ENCODE data around the gene COL20A1.

COL20A1 gene

DNA sequence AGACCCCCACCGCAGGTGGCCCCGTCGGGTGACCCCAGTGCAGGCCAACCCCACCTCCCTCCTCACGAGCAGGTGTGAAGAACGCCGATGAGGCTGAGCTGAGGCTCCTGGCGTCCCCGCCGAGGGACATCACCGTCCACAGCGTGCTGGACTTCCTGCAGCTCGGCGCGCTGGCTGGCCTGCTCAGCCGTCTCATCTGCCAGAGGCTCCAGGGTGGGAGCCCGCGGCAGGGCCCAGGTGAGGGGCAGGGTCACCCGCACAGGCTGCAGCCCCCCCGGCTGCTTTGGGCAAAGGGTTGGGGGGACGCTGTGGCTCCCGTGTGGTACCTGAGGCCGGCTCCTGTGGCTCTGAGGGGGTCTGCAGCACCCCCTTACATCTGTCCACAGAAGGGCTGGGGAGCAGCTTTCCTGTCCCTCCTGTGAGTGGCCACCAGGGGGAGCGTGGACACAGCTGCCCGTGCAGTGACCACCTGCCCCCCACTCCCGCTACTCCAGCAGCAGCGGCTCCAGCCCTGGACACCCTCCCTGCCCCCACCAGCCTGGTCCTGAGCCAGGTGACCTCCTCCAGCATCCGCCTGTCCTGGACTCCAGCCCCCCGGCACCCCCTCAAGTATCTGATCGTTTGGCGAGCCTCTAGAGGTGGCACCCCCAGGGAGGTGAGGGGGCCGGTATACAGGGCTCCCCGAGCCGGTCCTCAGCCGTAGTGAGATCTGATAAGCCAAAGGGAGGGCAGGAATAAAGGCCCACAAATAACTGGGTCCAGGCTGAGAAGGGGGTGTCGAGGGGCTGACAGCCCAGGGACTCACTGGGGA, 16.5 kb downstream of the COL20A1 start:
- peak; percentile 27 for DNase-seq

DNA sequence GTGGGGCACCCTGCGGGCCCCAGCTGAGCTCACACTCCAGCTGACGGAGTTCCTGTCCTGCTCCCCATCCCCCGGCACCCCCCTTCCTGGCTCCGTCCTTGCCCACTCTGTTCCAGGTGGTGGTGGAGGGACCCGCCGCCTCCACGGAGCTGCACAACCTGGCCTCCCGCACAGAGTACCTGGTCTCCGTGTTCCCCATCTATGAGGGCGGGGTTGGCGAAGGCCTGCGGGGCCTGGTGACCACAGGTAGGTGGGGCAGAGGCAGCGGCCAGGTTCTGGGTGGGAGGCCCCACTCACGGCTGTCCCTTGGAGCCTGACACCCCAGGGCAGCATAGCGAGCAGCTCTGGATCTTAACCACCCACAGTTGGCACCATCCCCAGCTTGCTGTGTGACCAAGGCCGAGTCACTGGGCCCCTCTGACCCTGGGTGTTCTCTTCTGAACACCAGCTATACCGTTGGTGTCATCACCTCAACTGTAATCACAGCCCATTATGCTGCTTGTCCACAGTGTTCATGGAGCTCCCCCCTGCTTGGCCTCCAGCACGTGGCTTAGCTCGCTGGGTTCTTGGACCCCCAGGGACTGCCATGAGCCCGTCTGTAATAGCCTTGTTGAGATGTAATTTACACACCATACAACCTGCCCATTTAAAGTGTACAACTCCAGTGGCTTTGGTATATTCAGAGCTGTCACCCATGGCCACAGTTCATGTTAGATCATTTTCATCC, 17.4 kb downstream of the COL20A1 start:
- no peak for DNase-seq

DNA sequence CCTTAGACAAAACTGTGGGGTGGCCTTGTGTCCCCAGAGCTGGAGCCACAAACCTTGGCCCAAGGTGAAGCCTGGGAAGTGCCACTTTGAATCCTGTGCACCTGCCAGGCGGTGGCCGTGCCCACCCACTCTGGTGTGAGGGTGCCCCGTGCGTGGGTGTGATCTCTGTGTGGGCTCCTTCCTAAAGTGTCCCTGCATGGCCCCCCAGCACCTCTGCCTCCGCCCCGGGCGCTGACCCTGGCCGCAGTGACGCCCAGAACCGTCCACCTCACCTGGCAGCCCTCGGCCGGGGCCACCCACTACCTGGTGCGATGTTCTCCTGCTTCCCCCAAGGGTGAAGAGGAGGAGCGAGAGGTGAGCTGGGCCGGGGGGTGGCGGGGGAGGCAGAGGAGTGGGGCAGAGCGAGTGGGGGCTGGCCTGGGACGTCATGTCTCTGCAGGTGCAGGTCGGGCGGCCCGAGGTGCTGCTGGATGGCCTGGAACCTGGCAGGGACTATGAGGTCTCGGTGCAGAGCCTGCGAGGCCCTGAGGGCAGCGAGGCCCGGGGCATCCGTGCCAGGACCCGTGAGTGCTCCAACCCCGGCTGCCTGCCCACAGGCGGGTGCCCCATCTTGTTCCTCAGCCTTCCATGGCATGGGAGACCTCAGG, 18.3 kb downstream of the COL20A1 start:
- no peak for DNase-seq

DNA sequence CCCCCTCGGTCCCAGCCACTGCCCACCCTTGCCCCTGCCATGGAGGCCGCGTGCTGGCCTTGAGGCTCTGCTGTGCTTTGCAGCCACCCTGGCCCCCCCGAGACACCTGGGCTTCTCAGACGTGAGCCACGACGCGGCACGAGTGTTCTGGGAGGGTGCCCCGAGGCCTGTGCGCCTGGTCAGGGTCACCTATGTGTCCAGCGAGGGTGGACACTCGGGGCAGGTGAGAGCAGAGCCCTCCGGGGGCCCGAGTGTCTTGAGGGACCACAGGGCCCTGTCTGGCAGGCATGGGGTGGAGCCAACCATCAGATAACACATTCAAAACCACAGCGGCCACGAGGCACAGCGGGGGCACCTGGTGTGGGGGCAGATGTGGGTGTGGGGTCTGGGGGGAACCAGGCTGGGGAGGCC, 18.9 kb downstream of the COL20A1 start:
- DNase-seq, result no peak

DNA sequence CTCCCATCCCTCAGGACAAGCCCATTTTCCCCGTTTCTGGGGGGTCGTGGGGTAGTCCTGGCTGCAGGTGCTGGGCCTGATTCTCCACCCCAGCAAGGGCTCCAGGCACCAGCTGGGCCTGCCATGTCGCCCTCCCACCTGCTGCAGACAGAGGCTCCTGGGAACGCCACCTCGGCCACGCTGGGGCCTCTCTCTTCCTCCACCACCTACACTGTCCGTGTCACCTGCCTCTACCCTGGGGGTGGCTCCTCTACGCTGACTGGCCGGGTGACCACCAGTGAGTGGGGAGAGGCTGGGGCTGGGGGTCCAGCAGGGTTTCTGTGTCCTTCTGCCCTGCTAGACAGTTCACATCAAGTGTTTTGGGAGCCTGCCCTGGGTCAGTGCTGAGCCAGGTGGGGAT, 19.3 kb downstream of the COL20A1 start:
- DNase-seq, result no peak

DNA sequence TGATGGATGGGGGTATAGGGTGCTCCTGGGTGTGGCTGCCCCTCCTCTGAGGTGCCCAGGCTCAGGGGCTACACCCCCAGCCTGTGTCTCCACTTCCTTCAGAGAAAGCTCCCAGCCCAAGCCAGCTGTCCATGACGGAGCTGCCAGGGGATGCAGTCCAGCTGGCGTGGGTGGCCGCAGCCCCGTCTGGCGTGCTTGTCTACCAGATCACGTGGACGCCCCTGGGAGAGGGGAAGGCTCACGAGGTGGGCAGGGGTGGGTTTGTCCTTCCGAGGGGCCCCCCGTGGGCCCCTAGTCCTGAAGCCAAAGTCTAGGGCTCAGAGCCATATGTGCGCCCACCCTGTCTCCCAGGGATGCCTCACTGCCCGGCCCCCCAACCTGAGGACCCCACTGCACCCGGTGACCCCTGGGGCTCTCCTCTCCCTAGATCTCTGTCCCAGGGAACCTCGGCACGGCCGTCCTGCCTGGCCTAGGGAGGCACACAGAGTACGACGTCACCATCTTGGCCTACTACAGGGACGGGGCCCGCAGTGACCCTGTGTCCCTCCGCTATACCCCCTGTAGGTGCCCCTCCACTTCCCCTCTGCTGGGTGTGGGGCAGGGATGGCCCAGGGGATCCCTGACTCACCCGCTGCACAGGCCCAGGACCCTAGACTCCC, 19.8 kb downstream of the COL20A1 start:
- no peak for DNase-seq

DNA sequence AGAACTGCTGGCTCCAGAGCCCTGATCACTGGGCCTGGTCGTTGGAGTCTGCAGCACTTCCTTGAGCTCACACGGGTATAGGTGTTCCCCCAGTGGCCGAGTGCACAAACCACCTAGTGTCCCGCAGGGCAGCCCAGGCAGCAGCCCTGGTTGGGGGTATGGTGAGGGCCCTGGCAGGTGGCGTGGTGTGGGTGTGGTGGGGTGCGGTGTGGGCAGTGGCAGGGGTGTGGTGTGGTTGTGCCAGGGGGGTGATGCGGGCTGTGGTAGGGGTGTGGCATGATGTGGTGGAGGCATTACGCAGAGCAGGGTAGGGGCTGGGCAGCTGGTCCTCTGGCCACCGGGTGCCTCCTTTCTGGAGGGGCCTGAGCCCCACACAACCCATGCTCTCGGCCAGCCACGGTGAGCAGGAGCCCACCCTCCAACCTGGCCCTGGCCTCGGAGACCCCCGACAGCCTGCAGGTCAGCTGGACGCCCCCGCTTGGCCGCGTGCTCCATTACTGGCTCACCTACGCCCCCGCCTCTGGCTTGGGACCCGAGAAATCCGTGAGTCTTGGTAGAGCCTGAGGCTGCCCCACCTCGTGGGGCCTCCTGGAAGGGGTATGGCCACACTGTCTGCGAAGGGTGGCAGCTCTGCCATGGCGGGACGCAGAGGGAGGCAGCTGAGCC, 20.5 kb downstream of the COL20A1 start:
- DNase-seq, result no peak

DNA sequence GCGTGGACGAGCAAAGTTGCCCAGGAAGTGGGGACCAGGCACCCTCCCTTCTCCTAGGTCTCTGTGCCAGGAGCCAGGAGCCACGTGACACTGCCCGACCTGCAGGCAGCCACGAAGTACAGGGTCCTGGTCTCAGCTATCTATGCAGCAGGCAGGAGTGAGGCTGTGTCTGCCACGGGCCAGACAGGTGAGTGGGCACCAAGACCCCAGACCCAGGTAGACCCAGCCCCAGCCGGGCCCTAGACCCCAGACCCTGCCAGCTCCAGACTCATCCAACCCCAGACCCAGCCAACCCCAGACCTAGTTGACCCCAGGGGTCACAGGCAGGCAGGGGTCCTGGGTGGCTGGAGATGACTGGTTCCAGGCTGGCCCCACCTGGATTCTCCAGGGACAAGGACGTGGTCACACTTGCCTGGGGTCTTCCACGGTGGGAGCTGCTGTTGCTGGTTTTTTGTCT, 21.1 kb downstream of the COL20A1 start:
- DNase-seq, result no peak

DNA sequence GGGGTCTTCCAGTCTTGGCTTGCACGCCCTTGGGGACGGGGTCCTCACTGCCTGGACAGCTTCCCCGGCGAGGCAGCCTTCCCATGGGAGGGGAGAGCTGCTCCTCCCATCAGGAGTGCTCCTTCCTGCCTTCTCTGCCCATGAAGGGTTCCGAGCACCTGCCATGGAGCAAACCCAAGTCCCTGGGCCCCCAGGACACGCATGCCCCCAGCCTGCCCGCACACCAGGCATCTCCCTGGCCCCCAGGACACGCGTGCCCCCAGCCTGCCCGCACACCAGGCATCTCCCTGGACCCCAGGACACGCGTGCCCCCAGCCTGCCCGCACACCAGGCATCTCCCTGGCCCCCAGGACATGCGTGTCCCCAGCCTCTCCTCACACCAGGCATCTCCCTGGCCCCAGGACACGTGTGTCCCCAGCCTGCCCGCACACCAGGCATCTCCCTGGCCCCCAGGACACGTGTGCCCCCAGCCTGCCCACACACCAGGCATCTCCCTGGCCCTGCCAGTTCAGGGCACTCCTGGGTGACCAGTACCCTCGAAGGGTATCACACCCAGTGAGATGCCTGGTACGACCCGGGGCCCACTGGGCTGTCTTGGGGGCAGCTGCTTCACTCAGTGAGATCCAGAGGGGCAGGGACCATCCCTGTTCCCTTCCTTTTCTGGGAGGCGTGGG, 21.7 kb downstream of the COL20A1 start:
- no peak for DNase-seq

DNA sequence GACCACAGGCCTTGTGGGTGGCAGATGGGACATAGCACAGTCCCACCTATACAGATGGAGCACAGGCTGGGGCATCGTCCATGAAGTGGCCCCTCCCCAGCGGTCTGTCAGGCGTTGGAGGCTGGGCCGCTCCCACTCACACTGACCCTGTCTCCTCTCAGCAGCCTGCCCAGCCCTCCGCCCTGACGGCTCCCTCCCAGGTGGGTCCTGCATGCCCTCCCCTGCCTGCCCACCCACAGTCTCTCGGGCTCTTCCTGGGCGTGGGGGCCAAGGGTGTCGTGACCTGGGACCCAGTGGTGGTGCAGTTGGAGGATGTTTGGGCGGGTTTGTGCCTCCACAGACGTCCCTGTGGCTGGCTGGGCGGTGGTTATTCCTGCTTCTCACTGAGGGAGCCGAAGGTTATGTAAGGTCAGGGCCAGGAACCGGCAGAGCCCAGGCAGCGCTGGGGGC, 22.3 kb downstream of the COL20A1 start:
- DNase-seq, result no peak

DNA sequence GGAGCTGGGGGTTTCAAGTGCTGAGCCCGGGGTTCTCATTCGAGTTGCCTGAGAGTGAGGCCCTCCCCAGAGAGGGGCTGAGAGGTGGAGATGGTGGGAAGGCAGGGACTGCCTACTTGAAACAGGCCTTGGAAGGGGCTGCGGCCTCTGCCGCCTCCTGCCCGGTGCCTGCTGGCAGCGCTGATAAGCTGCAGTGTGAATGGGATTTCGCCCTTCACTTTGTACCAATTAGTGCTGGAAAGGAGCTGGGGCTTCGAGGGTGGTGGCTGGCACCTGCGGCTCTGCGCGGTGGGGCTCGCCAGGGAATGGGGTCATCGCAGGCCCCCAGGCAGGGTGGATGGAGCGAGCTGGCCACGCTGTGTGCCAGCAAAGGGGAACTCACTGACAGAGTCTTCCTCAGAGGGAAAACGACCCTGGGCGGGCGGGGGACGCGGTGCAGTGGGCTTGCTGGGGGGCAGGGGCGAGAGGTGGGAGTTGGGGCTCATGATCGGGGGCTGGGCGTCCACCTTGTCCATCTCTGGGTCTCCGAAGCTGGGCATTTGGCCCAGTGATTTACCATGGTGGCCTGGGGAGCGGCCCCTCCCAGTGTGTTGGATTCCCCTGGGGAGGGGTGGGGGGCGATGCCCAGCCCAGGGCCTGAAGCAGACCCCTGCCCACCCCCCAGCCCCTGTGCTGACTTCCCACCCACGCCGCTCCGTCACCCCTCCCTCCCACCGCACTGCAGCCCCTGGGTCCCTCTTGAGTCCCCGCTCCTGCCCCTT, 22.9 kb downstream of the COL20A1 start:
- no peak for DNase-seq

DNA sequence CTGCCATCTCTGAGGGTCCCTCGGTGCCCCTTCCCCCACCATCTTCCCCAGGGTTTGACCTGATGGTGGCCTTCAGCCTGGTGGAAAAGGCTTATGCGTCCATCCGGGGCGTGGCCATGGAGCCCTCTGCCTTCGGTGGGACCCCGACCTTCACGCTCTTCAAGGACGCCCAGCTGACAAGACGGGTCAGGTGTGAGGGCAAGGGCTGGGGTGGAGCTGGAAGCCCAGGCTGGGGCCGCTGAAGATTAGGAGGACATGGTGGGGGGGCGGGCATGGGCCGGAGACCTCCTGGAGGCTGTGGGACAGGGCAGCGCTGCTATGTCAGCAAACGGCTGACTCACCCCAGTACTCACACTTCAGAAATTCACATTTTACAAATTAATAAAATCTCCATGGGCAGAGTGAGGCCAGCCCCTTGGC, 23.5 kb downstream of the COL20A1 start:
- DNase-seq, result no peak

DNA sequence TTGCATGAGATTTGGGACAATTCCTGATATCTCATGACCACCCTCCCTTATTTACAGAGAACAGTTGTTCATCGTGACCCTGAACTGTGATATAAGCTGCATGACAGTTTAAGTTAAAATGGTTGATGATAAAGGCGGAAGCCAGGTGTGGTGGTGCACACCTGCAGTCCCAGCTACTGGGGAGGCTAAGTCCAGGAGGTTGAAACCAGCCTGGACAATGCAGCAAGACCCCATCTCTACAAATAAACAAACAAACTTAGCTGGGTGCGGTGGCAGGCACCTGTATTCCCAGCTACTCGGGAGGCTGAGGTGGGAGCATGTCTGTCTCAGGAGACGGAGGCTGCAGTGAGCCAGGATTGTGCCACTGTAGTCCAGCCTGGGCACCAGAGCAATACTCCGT, 24.1 kb downstream of the COL20A1 start:
- no peak for DNase-seq

DNA sequence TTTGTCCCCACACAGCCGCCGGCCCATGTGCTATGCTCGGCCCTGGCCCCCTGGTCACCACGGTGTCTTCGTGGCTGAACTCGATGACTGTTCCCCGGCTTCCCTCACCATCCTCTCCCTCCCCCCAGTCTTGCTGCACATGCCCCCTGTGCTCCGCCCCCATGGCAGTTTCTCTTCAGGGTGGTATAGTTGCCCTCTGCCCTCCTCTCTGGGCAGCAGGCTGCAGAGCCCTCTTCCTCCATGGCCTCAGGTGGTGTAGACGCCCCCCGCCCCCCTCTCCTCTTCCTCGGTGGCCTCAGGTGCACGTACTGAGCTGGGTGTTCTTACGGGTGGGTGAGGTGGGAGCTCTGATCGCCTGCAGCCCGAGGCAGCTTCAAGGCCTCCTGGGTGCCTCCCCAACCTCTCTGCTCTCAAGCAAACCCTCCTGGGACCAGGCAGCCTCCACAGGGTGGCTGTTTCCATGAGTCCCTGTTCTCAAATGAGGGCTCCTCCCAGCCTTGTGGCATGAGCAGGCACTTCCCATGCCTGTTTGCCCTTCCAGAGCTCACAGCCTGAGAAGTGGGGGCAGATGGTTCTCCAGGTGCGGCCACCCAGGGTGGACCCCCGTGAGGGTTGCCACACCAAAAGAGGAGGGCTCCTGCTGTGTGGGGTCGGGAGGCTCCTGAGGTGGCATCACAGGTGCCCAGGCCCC, 24.8 kb downstream of the COL20A1 start:
- DNase-seq, result no peak

DNA sequence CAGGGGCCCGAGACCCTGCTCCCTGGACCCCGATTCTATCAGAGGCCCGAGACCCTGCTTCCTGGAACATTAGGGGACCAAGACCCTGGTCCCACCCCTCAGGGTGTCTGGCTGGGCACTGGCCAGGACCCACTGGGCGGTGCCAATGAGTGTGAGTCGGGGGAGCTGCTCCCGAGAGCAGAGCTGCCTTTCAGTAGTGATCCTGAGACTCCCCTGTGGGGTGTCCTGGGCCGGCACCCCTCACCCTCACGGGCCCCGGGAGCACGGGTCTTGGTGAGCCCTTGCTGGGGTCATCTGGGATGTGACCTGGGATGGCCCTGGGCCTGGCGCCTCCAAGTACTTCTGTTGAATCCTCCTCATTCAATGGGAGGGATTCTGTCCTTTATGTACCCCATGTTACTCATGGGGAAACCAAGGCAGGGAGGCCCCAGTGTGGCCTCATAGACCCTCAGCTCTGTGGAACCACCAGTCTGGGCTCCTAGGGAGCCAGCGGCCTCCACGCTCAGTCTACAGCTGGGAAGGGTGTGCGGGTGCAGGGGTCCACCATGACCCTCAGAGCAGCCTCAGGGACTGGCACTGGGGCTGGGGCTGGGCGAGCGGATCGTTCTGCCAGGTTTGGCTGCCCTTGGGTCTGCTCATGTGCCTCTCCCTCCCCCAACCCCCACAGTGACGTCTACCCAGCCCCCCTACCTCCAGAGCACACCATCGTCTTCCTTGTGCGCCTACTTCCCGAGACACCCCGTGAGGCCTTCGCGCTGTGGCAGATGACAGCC, 25.6 kb downstream of the COL20A1 start:
- no peak for DNase-seq

DNA sequence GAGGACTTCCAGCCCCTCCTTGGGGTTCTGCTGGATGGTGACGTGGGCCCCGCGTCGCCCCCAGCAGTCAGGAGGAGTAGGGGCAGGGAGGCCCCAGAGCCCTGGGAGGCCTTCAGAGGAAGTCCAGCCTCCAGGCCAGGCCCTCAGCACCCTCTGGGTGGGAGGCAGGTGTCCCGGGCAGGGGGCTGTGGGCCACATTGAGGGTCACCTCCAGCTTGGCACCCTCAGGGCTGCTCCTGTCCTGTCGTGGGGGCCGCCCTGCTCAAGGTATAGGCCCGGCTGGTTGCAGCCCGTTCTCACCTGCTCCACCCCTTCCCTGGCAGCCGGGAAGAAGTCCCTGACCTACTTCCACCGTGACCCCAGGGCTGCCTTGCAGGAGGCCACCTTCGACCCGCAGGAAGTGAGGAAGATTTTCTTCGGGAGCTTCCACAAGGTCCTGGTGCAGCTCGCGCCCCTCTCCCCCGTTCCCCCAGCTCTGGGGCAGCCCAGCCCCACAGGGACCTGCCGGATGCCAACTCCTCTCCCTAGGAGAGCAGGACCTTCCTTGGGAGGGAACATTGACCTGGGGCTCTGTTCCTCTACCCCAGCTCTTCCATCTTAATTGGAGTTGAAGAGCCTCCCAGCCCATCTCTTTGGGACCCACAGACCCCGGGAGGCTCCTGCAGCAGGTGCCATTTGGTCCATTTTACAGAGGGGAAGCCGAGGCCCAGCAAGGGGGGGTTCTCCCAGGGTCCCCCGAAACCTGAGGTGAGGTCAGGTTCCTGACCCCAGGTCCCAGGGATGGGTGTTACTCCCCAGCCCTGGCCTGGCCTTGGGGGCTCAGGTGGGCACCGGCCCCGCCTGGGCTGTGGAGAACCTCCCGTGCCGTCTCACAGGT, 26.4 kb downstream of the COL20A1 start:
- DNase-seq, result no peak

DNA sequence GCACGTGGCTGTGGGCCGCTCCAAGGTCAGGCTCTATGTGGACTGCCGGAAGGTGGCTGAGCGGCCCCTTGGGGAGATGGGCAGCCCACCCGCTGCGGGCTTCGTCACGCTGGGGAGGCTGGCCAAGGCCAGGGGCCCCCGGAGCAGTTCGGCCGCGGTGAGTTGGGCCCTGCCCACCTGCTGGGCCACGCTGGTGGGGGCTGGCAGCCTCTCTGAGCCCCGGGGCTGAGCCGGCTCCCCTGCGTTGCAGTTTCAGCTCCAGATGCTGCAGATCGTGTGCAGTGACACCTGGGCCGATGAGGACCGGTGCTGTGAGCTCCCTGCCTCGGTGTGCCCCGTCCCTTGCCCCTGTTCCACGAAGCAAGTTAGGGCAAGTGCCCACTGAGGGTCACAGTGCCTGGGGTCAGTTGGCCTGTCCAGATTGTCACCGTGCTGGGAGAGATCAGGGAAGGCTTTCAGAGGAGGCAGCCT, 27.1 kb downstream of the COL20A1 start:
- no peak for DNase-seq

DNA sequence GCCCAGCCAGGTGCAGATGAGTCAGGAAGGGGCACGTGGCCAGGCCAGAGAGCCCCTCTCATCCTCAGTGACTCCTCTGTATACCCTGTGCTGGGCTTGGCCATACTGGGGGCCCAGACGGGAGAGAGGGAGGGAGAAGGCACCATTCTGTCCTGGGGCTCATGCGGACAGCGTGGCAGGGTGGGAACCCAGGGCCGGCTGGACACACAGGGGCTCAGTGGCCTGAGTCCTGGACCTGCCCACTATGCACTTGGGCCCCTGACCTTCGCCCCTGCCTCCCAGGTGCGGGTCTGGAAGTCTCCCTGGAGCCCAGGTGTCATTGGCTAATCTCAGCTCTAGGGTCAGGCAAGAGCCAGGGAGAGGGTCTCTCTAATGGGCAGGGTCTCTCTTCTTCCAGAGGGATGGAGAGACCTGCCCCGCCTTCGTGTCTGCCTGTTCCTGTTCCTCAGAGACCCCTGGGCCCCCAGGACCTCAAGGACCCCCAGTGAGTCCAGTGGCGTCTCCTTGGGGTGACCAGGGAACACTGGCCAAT, 27.7 kb downstream of the COL20A1 start:
- no peak for DNase-seq
